Kidney glomerular epithelial cell (primary cell): Measurements from ENCODE around the gene SLC25A14.
"Not testable (repeated sequence)": the region's sequence is repeated elsewhere in the genome, so short reads cannot be mapped to it uniquely, and the experiment has no call there.

ENCODE experiments used
- DNase-seq: peaks from one replicate; lab custom pipeline; 2025; lab: John Stamatoyannopoulos, UW

SLC25A14 gene

DNA sequence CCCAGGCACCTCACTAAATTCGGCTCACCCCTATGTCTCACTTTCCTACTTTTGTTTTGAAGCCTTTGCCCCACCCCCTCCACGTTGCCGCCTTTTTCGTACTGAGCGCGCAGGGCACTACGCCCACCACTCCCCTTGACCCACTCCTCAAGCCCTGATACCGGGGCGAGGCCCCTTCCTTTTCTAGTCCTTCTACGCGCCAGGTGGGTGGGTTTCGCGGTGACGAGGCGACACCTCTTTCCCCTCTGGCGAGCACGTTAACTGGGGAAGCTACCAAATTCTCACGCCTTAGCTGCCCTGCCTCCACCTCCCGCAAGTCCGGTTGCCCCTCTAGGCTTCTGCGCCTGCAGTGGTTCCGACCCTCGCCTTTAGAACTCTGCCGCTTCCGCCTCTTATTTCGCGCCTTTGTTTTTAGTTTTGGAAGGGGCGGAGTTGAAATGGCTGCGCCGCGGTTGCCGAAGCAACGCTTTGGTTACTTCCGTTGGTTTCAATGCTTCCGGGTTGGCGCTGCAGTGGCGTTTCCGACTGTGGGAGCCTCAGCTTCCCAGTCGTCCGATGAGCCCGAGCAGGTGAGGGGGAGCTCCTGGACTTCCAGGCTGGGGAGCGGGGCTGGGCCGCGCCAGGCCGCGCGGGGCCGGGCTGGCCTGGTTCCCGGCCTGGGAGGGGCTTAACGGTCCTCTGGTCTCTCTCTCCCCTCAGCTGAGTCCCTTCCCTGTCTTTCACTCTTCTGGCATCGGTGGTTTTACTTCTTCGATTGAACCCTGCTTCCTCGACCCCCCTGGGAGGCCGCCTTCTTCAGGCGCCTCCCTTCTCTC, at the start of gene SLC25A14:
SLC25A14 (plus strand) TSS at position 512 of the 815 bp plus-strand sequence. CDS start 360 bp downstream, outside the sequence.
- peak; percentile 34 for DNase-seq

- DNase-seq, result no peak
Measured at GRCh38 chrX:130295519-130296296, 44.0 kb upstream of the SLC25A14 start.

DNA sequence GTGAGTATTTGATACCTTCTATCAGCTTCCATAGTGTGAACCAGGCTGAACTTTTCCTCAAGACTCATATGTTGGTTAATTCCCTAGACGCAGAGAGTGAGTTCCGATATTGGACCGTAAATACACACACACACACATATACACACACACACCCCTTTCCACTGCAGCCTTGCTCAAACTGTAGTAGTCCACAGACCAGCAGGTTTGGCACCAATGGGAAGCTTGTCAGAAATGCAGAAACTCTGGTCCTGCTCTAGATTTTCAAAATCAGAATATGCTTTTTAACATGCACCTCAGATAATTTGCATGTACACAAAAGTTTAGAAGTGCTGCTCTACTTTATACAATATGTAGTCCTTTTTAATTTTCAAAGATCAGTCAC, 43.4 kb upstream of the SLC25A14 start:
- DNase-seq, result no peak

DNA sequence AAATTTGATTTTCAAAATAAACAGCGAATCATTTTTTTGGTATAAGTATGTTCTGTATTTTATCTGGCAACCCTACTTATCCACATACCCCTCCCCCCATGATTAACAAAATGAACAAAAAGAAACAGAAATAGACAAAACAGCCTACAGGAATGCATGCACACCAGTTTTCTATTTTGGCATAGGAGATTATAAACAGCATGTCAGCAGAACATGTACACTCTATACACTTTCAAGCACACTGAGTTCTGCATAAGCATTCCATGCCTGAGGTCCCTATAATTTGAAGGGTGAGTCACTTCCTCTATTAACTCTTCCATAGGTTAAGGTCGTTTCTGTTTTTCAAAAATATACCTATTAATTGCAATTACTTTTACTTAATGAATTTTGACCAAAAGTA, 43.0 kb upstream of the SLC25A14 start:
- DNase-seq, result no peak

DNA sequence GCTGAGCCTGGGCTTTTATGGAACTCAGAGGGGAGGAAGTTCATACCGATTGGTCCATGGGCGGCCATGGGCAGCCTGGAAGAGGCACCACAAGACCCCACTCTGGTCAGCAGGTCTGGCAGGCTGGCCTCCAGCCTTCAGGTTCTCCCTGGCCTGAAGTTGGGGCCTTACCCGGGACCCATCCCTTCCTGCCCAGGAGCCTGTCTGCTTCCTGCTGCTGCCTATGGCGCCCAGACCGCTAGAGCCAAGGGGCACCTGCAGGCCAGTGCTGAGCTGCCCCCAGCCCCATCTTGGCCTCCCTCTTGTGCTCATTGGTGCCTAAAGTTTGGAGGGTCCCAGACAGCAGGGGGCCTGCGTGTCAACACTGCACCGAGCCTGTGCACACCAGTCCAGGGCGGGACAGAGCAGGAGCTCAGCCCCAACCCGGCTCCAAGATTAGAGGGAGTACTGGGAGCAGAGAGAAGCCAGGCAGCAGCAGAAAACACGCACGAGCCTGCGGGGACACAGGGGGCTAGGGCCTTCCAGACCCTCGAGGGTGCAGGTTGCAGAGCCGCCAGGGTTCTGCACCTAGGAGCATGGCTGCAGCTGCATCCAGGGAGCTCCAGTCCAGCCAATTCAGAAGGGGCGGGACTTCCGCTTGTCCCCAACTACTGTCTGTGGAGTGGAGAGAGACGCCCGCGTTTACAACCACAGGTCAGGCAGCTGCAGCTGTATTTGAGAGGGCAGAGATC, 40.3 kb upstream of the SLC25A14 start:
- DNase-seq, result no peak

- no peak for DNase-seq
Measured at GRCh38 chrX:130300010-130300282, 39.8 kb upstream of the SLC25A14 start.

DNA sequence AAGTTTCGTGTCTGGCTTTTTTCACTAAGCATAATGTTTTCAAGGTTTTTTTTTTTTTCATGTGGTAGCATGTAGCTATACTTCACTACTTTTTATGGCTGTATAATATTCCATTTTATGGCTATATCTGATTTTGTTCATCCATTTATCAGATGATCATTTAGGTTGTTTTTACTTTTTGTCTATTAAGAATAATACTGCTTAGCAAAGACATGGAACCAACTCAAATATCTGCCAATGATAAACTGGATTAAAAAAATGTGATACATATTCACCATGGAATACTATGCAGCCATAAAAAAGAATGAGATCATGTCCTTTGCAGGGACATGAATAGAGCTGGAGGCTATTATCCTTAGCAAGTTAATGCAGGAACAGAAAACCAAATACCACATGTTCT, 38.3 kb upstream of the SLC25A14 start:
- DNase-seq, result no peak

- DNase-seq, result no peak
Measured at GRCh38 chrX:130301977-130302376, 37.7 kb upstream of the SLC25A14 start.

- no peak for DNase-seq
Measured at GRCh38 chrX:130304587-130305368, 34.9 kb upstream of the SLC25A14 start.

DNA sequence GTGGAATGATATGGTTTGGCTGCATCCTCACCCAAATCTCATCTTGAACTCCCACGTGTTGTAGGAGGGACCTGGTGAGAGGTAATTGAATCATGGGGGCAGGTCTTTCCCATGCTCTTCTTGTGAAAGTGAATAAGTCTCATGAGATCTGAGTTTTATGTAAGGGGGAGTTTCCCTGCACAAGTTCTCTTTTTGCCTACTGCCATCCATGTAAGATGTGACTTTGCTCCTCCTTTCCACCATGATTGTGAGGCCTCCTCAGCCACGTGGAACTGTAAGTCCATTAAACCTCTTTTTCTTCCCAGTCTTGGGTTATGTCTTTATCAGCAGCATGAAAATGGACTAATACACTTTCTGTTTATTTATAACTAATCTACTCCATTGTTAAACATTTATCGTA, 19.8 kb upstream of the SLC25A14 start:
- DNase-seq, result not testable (repeated sequence)

- DNase-seq, result no peak
Measured at GRCh38 chrX:130321550-130321949, 18.2 kb upstream of the SLC25A14 start.

- no peak for DNase-seq
Measured at GRCh38 chrX:130330146-130330545, 9.6 kb upstream of the SLC25A14 start.

- DNase-seq, result peak; percentile 24
Measured at GRCh38 chrX:130330706-130331105, 9.0 kb upstream of the SLC25A14 start.

DNA sequence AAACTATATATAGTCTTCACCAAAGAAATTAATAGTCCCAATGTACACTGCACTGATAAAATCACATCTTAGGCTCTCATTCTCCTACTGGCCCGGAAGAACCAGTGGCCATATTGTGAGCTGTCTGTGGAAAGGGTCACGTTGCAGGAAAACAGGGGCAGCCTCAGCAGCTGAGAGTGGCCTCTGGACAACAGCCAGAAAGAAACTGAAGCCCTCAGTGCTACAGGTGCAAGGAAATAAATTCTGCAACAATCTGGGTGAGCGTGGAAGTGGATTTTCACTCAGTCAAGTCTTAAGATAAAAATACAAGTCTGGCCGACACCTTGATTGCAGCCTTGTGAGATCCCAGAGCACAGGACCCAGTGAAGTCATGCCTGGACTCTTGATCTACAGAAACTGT, 3.2 kb upstream of the SLC25A14 start:
- no peak for DNase-seq

DNA sequence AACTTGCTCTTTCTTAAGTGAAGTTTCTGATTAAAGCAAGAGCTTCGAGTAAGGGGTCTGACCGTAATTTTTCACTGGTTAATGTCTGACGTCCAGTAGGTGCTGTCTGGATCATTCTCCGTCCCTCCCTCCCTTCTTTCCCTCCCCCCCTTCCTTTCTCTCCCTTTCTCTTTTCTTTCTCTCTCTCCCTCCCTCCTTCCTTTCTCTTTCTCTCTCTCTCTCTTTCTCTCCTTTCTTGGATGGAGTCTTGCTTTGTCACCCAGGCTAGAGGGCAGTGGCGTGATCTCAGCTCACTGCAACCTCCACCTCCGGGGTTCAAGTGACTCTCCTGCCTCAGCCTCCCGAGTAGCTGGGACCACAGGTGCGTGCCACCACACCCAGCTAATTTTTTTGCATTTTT, 850 bp upstream of the SLC25A14 start:
- not testable (repeated sequence) for DNase-seq

GRCh38 chrX:130340271-130340670, 552 bp downstream of the SLC25A14 start:
- no peak for DNase-seq

GRCh38 chrX:130343411-130343810, 3.7 kb downstream of the SLC25A14 start:
- peak; percentile 0 for DNase-seq

- DNase-seq, result no peak
Measured at GRCh38 chrX:130347321-130347720, 7.6 kb downstream of the SLC25A14 start.

DNA sequence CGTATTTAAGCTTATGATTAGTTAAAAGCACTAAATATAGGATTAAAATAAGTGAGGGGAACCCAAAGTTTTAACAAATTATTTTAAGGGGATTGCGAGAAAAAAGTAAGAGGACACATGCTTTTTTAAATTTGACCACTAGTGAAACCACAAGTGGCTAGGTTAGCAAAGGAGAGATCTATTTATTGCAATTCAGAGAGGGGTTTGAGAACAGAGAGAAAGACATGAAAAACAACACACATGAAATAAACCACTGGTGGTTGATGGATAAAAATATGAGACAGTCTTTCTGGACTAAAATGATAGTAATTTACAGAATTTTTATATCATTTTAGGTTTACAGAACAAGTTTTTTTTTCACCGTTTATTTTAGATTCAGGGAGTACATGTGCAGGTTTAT, 11.8 kb downstream of the SLC25A14 start:
- no peak for DNase-seq

DNA sequence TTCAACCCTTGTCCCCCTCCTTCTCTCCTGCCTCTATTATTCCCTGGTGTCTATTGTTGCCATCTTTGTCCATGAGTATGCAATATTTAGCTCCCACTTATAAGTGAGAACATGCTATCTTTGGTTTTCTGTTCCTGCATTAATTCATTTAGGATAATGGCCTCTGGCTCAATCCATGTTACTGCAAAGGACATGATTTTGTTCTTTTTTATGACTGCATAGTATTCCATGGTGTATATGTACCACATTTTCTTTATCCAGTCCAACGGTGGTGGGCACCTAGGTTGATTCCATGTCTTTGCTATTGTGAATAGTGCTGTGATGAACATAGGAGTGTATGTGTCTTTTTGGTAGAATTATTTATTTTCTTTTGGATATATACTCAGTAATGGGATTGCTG, 12.3 kb downstream of the SLC25A14 start:
- DNase-seq, result not testable (repeated sequence)

- DNase-seq, result no peak
Measured at GRCh38 chrX:130376077-130376476, 36.4 kb downstream of the SLC25A14 start.
